ENCODE data around the gene MRPL41.
"Not testable (repeated sequence)": the region's sequence is repeated elsewhere in the genome, so short reads cannot be mapped to it uniquely, and the experiment has no call there.

MRPL41 gene

DNA sequence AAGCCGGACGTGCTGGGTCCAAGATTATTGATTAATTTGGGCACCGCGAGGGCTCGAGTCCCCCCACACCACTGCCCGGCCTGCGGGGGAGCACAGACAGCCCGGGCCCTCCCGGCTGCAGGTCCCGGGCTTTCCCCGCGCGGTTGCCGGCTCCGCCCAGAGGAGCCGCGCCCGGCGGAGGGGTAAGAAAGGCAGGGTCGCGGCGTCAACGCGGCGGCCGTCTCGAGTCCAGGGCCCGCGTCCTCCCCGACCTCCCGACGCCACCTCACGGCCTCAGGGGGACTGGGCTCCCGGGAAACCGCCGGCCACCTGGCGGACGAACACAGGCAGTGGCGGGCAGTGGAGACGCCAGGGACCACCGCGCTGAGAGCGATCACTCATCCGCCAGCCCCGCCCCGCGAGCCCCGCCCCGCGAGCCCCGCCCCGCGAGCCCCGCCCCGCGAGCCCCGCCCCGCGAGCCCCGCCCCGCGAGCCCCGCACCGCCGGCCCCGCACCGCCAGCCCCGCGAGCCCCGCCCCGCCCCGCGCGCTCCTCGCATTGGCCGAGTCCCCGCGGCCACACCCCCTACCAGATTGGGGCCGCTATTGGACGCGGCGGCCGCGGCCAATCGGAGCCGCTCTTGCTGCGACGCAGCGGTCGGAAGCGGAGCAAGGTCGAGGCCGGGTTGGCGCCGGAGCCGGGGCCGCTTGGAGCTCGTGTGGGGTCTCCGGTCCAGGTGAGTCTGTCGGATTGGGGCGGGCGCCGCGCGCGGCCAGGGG is at the start of gene MRPL41:
MRPL41 (plus strand) TSS at position 616 of the 758 bp plus-strand sequence. CDS start 203 bp downstream, outside the sequence.
- peak; percentile 77 for DNase-seq (ENCODE audit: low read depth)

DNA sequence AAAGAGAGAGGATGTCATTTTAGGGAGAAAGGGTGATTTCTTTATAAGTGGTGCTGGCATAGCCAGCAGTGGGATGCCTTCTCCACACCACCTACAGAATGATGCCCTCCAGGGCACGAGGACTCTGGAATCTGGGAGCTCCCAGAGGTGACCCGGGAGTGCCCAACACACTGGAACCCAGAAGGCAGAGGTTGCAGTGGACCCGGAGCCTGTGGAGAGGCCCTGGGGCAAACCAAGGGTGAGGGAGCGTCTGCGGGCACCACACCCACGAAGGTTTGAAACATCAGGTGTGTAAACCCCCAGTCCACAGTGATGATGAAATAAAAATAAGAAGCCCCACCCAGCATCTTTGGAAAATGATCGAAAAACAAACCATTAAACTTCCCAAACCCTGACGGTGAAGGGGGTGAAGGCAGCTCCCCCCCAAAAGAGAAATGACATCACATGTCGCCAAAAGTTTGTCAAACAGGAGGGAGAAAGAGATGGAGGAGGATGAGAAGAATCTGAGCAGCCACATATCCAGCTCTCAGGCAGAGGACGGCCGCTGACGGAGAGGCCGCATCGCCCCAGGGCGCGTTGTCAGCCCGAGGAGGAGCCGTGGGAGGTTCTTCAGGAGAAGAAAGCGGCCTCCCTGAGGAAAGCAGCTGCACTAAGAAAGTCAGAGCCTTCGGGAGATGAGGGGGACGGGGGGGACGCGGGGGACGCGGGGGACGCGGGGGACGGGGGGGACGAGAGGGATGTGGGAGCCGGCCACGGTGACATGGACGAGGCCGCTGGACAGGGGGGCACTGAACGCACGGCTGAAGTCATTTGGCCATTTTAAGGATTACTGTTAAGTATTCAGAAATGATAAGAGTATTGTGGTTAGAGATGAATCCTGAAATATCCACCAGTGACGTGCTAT is 49.4 kb upstream of the MRPL41 start:
- no peak for DNase-seq (ENCODE audit: low read depth)

DNA sequence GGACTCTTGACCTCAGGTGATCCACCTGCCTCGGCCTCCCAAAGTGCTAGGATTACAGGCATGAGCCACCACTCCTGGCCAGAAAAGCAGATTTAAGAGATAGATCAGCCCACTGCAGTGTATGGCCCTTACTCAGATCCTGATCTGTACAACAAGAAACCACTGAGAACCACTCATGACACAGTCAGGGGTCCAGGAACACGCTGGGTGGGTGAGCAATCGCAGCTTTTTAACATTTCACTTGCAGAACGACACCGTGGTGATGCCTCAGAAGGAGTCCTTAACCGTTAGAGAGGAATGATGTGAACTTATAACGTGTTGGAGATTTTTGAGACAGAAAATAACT is 47.3 kb upstream of the MRPL41 start:
- DNase-seq (ENCODE audit: low read depth): no peak

DNA sequence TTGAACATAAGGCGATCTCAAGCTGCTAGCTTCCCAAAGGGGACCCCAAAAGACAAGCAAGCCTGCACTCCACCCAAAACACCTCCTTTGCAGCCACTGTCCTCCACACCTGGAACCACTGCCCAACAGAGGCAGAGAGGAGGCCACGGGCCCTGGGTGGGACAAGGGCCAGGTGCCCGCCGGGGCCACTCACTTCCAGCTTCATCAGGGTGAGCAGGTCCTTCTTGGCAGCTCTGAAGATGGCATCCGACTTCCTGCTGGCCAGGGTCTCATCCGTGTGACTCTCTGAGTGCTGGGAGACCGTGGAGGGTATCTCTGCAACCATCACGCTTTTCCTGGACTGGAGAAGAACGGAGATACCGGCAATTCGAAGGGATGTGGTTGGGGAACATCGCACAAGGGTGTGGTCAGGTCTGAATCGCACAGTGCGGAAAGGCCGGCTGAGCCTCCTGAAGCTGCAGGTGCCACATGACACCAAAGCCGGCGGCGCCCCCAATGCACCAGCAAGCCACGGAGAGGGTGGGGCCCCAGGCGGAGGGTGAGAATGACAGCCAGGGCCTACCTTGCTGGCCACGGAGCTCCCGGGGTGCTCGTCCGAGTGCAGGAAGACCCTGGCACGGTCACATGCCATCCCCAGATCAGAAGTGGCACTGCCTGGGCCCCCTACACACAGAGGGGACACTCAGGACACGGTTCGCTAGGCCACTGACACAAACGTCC is 46.1 kb upstream of the MRPL41 start:
- no peak for DNase-seq (ENCODE audit: low read depth)

DNA sequence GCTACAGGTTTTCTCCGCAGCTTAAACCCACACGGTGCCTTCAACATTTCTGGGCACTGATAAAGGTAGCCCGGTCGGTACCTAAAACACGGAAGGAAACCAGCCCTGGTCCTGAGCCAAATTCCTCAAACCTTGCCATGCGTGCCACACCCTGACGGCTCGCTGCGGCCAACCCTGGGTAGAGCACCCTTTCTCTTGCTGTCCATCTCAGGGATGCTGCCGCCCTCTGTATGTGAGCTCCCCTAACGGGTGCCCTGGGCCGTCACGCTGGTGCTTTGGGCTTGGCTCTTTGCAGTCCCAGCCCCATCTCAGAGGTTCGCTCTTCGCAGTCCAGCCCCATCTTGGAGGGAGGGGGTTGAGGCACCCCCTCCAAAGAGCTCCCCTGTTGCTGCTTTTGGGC is 45.4 kb upstream of the MRPL41 start:
- DNase-seq (ENCODE audit: low read depth): no peak

DNA sequence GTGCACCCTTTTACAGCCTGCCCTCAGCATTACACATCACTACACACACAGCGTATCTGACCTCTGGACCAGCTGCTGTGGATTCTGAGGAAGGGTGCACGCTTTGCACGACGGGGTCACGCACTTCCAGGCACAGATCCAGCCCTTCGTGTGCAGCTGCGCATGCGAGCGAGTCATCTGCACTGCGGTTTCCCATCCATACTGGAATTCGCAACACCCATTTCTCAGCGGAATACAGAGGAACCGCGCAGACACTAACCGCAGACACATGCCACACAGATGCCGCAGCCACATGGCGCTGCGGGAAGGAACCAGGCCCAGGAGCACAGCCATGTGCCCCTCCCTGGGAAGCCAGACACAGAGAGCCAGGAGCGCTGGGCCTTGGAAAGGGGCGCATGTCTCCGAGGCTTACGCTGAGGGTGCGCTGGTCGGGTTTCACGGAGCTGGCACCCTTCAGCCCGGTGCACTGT is 44.9 kb upstream of the MRPL41 start:
- DNase-seq (ENCODE audit: low read depth): no peak

DNA sequence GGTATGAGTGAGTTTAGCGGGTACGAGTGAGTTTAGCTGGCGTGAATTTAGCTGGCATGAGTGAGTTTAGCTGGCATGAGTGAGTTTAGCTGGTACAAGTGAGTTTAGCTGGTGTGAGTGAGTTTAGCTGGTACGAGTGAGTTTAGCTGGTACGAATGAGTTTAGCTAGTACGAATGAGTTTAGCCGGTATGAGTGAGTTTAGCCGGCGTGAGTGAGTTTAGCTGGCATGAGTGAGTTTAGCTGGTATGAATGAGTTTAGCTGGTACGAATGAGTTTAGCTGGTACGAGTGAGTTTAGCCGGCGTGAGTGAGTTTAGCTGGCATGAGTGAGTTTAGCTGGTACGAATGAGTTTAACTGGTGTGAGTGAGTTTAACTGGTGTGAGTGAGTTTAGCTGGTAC is 42.5 kb upstream of the MRPL41 start:
- DNase-seq (ENCODE audit: low read depth): no peak

DNA sequence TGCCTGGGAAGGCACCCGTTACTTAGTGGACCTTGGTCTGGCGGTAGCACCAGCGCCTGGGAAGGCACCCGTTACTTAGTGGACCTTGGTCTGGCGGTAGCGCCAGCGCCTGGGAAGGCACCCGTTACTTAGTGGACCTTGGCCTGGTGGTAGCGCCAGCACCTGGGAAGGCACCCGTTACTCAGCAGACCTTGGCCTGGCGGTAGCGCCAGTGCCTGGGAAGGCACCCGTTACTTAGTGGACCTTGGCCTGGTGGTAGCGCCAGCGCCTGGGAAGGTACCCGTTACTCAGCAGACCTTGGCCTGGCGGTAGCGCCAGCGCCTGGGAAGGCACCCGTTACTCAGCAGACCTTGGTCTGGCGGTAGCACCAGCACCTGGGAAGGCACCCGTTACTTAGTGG is 40.6 kb upstream of the MRPL41 start:
- DNase-seq (ENCODE audit: low read depth): not testable (repeated sequence)

DNA sequence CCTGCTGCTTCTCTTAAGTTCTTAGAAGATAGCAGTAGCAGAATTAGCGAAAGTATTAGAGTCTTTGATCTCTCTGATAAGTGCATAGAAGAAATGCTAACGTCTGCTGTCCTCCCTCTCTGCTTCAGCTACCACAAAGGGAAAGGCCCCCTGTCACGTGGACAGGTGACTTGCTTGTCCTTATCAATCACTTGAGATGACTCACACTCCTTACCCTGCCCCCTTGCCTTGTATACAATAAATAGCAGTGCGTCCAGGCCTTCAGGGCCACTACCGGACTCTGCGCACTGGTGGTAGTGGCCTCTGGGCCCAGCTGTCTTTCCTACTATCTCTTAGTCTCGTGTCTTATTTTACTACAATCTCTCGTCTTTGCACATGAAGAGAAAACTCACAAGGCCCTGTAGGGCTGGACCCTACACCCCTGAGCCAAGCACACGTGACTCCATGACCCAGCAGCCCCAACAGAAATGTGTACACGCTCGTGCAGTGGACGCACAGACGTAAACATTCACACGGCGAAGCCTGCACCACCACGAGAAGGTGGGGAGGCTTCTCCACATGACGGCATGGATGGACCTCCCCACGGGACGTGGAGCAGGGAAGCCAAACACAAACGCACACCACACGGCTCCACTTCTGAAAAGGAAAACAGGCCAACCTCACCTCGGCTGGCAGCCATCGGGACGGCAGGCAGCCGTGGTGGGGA is 39.8 kb upstream of the MRPL41 start:
- DNase-seq (ENCODE audit: low read depth): no peak

DNA sequence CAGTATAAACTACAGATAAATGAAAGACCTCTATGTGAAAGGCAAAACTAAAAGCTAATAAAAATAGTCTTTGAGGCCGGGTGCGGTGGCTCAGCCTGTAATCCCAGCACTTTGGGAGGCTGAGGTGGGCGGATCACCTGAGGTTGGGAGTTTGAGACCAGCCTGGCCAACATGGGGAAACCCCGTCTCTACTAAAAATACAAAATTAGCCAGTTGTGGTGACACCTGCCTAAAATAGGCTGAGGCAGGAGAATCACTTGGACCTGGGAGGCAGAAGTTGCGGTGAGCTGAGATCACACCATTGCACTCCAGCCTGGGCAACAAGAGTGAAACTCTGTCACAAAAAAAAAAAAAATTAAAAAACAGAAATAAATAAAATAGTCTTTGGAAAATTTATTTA is 38.5 kb upstream of the MRPL41 start:
- DNase-seq (ENCODE audit: low read depth): not testable (repeated sequence)

DNA sequence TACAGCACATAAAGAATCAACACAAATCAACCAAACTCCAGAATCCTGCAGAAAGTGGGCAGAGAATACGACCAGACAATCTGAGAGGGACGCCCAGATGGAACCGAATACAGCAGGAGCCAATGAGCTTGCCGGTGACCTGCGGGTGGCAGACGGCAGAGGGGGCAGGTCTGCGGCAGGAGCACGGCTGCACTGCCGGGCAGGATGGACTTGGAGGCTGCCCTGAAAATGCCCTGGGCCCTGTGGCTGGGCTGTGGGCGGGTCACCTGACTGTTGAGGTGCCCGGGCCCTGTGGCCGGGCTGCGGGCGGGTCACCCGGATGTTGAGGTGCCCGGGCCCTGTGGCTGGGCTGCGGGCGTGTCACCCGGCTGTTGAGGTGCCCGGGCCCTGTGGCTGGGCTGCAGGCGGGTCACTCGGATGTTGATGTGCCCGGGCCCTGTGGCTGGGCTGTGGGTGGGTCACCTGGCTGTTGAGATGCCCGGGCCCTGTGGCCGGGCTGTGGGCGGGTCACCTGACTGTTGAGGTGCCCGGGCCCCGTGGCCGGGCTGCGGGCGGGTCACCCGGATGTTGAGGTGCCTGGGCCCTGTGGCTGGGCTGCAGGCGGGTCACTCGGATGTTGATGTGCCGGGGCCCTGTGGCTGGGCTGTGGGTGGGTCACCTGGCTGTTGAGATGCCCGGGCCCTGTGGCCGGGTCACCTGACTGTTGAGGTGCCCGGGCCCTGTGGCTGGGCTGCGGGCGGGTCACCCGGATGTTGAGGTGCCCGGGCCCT is 37.7 kb upstream of the MRPL41 start:
- DNase-seq (ENCODE audit: low read depth): not testable (repeated sequence)

DNA sequence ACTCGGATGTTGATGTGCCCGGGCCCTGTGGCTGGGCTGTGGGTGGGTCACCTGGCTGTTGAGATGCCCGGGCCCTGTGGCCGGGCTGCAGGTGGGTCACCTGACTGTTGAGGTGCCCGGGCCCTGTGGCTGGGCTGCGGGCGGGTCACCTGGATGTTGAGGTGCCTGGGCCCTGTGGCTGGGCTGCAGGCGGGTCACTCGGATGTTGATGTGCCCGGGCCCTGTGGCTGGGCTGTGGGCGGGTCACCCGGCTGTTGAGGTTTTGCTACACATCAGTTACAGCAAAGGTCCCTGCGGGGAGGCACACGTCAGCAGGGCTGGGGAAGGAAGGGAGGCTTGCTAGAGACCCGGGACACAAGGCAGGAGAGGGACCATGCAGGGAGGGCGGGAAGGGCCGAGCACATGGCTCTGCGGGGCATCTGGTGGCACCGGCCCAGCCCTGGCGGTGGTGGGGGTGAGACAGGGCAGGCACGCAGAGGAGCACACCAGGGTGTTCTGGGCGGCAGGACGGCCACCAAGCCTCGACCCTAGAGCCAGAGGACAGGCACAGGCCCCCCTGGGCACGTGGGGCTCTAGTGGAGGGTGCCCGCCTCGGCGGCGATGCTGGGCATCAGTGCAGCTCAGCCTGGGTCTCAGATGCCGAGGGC is 36.9 kb upstream of the MRPL41 start:
- DNase-seq (ENCODE audit: low read depth): no peak

DNA sequence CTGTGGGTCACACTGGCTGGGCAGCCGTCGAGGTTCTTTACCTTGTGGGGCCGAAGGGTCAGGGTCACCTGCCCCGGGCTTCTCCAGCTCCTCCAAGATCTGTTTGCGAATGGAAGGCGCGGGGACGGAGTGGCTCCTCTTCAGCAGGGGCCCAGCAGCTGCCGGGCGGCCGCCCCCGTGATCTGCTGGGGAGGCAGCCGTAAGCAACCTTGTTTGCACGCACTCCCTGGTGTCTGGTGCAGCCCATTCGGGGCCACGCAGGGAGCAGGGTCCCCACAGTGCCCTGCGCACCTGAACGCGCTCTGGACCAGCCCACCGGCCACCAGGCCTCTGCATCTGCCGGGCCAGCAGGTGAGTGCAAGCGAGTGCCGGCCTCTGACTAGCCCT is 36.3 kb upstream of the MRPL41 start:
- DNase-seq (ENCODE audit: low read depth): no peak

DNA sequence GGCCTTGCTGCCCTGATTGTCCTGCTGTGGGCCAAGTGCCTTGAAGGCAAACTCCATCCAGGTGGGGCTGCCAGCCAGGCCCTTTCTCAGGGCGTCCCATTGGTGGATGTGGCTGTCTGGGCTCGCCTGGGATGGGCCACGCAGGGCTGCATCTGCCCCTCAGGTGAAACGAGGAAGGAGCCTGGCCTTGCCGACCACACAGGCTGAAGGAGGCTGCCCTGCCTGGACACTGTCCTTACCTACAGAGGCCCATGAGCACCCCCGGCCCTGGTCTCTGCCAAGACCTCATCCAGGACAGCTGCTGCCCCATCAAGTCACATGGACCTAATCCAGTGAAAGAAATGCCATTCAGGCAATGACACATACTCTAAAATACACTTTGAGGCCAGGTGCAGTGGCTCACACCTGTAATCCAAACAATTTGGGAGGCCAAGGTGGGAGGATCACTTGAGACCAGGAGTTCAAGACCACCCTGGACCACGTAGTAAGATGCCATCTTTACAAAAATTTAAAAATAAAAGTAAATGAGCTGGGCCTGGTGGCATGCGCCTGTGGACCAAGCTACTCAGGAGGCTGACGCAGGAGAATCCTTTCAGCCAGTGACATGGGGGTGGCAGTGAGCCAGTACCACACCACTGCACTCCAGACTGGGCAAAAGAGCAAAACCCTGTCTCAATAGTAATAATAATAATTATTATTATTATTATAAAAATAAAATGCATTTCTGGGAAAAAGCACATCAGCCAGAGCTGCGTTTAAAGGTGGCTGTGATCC is 35.3 kb upstream of the MRPL41 start:
- no peak for DNase-seq (ENCODE audit: low read depth)

DNA sequence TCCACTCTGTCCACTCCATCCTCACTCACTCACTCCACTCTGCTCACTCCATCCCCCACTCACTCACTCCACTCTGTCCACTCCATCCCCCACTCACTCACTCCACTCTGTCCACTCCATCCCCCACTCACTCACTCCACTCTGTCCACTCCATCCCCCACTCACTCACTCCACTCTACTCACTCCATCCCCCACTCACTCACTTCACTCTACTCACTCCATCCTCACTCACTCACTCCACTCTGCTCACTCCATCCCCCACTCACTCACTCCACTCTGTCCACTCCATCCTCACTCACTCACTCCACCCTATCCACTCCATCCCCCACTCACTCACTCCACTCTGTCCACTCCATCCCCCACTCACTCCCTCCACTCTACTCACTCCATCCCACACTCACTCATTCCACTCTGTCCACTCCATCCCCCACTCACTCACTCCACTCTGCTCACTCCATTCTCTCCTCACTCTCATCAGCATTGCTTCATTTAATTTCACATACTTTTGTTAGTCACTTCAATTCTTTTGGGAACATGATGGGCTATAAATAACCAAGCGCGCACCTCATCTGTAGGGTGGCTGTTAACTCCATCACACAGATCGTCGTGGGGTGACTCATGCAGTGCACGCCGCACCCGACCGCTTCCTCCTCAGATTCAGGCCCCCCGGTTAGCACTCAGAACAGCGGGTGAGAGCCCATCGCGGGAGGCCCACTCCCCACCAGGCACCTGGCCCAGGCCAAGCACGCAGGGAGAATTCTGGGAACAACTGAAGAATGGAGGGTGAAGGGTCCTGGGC is 32.8 kb upstream of the MRPL41 start:
- not testable (repeated sequence) for DNase-seq (ENCODE audit: low read depth)

DNA sequence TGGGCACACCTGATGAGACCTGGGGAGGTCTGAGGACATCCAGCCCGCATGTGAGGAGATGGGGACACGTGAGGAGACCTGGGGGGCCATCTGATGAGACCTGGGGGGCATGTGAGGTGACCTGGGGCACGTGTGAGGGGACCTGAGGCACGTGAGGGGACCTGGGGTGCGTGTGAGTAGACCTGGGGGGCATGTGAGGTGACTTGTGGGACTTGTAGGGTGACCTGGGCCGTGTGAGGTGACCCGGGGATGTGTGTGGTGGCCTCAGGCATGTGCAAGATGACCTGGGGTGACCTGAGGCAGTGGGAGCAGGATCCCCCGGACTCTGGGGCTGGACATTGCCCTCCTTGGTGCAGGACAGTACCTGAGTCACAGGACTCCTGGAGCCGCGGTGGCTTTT is 32.1 kb upstream of the MRPL41 start:
- DNase-seq (ENCODE audit: low read depth): no peak

DNA sequence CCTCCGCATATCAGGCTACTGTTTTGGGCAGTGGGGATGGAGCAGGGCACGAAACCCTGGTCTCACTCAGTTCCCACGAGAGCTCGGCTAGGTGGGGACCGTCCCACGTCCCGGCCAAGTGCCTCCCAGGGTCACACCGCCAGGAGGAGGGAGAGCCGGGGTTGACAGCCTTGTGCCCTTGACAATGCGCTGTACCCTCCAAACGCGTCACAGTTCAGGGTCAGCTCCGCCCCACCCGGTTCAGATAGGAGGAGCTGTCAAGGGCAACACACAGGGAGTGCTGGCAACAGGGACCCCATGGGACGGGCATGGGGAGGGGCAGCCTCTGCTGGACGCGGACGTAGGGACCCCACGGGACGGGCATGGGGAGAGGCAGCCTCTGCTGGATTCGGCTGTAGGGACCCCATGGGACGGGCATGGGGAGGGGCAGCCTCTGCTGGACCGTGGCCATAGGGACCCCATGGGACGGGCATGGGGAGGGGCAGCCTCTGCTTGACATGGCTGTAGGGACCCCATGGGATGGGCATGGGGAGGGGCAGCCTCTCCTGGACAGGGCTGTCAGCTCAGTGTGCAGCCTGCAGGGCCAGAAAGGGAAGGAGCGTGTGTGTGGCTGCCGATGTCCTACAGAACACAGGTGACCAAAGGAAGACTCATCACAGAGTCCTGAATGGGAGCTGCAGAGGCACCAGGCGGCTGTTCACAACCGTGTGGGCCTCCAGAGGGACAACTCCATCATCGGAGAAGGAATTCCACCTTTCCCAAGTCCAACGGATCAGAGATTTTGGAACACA is 30.9 kb upstream of the MRPL41 start:
- no peak for DNase-seq (ENCODE audit: low read depth)

DNA sequence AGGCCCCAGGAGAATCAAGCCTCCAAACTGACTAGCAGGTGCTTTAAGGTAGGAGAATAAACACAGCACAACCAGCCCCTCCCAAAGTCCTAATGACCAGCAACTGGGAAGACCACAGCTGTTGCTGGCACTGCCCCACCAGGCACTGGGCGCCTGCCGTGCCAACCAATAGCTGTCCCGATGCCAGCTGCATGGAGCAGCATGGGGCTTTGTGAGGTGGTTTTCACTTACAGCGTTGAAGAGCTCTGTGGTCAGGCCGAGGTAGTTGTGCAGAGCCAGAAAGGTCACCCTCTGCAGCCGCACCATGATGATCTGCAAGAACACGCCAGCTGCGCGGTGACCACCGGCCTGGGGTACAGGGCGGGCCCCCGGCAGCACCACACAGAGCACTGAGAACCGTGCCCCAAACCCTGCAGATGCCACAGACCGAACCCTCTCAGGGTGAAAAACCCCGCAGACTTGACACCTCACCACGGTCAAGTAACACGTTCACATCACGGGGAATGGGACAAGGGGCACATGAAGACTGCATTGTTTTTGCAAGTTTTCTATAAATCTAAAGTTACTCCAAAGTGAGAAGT is 30.2 kb upstream of the MRPL41 start:
- DNase-seq (ENCODE audit: low read depth): no peak
